ENCODE measurements around the gene OTOF.

OTOF gene

GRCh38 chr2:26477911-26478253 is at the start of gene OTOF:
Gene OTOF (minus strand): TSS chr2:26478124.
- H4K20me1 ChIP-seq (ENCODE audit: insufficient read depth, low read length): no peaks in the 10 kb centered on the region
- H3K4me1 ChIP-seq (ENCODE audit: low read length): no peaks in the 10 kb centered on the region
- H3K79me2 ChIP-seq (ENCODE audit: low read length): no peaks in the 10 kb centered on the region
- H3K27me3 ChIP-seq (ENCODE audit: low read depth, low read length): no peaks in the 10 kb centered on the region
- H3K4me2 ChIP-seq (ENCODE audit: low read length): no peak within 1 kb of the TSS
- peak within 1 kb of the TSS; percentile 50; the same call in 1 of the 2 replicates for H2AFZ ChIP-seq (ENCODE audit: low read depth, low read length)
- no peaks in the 10 kb centered on the region for H3K9me3 ChIP-seq (ENCODE audit: insufficient read depth, low read length)
- no peak within 1 kb of the TSS for H3K27ac ChIP-seq (ENCODE audit: low read length)
- no peak within 1 kb of the TSS for H3K9ac ChIP-seq (ENCODE audit: low read length)
- TF ChIP-seq CTCF (IDR thresholded peaks at IDR 0.05; ENCODE audit: low read depth, low read length): no peak
- no peak within 1 kb of the TSS for H3K4me3 ChIP-seq (ENCODE audit: low read length)
- no peaks in the 10 kb centered on the region for H3K36me3 ChIP-seq (replicated peaks; ENCODE audit: low read depth, low read length)

- Histone ChIP-seq H3K4me1 (ENCODE audit: low read length) (peaks cover 13% of the 10 kb centered on the region), H3K4me3 (ENCODE audit: low read length) (no peak overlapping the region), H3K36me3 (replicated peaks; ENCODE audit: low read depth, low read length) (no peaks in the 10 kb centered on the region), H2AFZ (ENCODE audit: low read depth, low read length) (no peak overlapping the region), H3K79me2 (ENCODE audit: low read length) (no peaks in the 10 kb centered on the region), H3K27ac (ENCODE audit: low read length) (no peak overlapping the region), H3K4me2 (ENCODE audit: low read length) (no peak overlapping the region), H3K9me3 (ENCODE audit: insufficient read depth, low read length) (no peaks in the 10 kb centered on the region), H4K20me1 (ENCODE audit: insufficient read depth, low read length) (no peaks in the 10 kb centered on the region), H3K9ac (ENCODE audit: low read length) (no peak overlapping the region), H3K27me3 (ENCODE audit: low read depth, low read length) (peaks cover 3% of the 10 kb centered on the region; the same call in 1 of the 2 replicates)
- TF ChIP-seq CTCF (IDR thresholded peaks at IDR 0.05; ENCODE audit: low read depth, low read length) (no peak), EZH2phosphoT487 (IDR thresholded peaks at IDR 0.05; ENCODE audit: low read depth) (no peak)
Observed at GRCh38 chr2:26526589-26526988, 48.7 kb upstream of the OTOF start.

- H3K27me3 ChIP-seq (ENCODE audit: low read depth, low read length): peaks cover 8% of the 10 kb centered on the region
- H3K79me2 ChIP-seq (ENCODE audit: low read length): no peaks in the 10 kb centered on the region
- no peak overlapping the region for H3K4me3 ChIP-seq (ENCODE audit: low read length)
- no peaks in the 10 kb centered on the region for H3K36me3 ChIP-seq (replicated peaks; ENCODE audit: low read depth, low read length)
- H3K4me2 ChIP-seq (ENCODE audit: low read length): no peak overlapping the region
- no peaks in the 10 kb centered on the region for H3K9me3 ChIP-seq (ENCODE audit: insufficient read depth, low read length)
- no peaks in the 10 kb centered on the region for H4K20me1 ChIP-seq (ENCODE audit: insufficient read depth, low read length)
- no peak overlapping the region for H3K27ac ChIP-seq (ENCODE audit: low read length)
- no peak overlapping the region for H3K9ac ChIP-seq (ENCODE audit: low read length)
- H2AFZ ChIP-seq (ENCODE audit: low read depth, low read length): no peak overlapping the region
- H3K4me1 ChIP-seq (ENCODE audit: low read length): peaks cover 8% of the 10 kb centered on the region
- TF ChIP-seq CTCF (IDR thresholded peaks at IDR 0.05; ENCODE audit: low read depth, low read length) (no peak), EZH2phosphoT487 (IDR thresholded peaks at IDR 0.05; ENCODE audit: low read depth) (no peak)
Observed at GRCh38 chr2:26526105-26526504, 48.2 kb upstream of the OTOF start.

GRCh38 chr2:26523750-26524149 is 45.8 kb upstream of the OTOF start:
- Histone ChIP-seq H3K36me3 (replicated peaks; ENCODE audit: low read depth, low read length) (no peaks in the 10 kb centered on the region), H3K9me3 (ENCODE audit: insufficient read depth, low read length) (no peaks in the 10 kb centered on the region), H3K27ac (ENCODE audit: low read length) (no peak overlapping the region), H2AFZ (ENCODE audit: low read depth, low read length) (no peak overlapping the region), H3K9ac (ENCODE audit: low read length) (no peak overlapping the region), H4K20me1 (ENCODE audit: insufficient read depth, low read length) (no peaks in the 10 kb centered on the region), H3K27me3 (ENCODE audit: low read depth, low read length) (peaks cover 32% of the 10 kb centered on the region), H3K4me1 (ENCODE audit: low read length) (no peaks in the 10 kb centered on the region), H3K4me3 (ENCODE audit: low read length) (no peak overlapping the region), H3K4me2 (ENCODE audit: low read length) (no peak overlapping the region), H3K79me2 (ENCODE audit: low read length) (no peaks in the 10 kb centered on the region)
- TF ChIP-seq EZH2phosphoT487 (IDR thresholded peaks at IDR 0.05; ENCODE audit: low read depth) (no peak), CTCF (IDR thresholded peaks at IDR 0.05; ENCODE audit: low read depth, low read length) (no peak)
